ENCODE data around the gene ZNRF2.

The ZNRF2 gene

GRCh38 chr7:30366606-30367005, 82.2 kb downstream of the ZNRF2 start:
- Histone ChIP-seq H3K9ac (no peak overlapping the region), H3K36me3 (ENCODE audit: control insufficient read depth, insufficient read depth, low read length) (no peaks in the 10 kb centered on the region), H3K79me2 (peaks cover 6% of the 10 kb centered on the region), H3K9me3 (ENCODE audit: control insufficient read depth, low read length) (no peaks in the 10 kb centered on the region), H3K27me3 (ENCODE audit: control insufficient read depth, insufficient read depth, low read length) (no peaks in the 10 kb centered on the region), H3K4me1 (no peaks in the 10 kb centered on the region), H2AFZ (no peak overlapping the region), H3K4me2 (ENCODE audit: low read length) (no peak overlapping the region), H3K4me3 (ENCODE audit: low read depth, low read length) (no peak overlapping the region), H3K27ac (no peak overlapping the region)
- TF ChIP-seq CTCF (IDR thresholded peaks at IDR 0.05) = no peak

DNA sequence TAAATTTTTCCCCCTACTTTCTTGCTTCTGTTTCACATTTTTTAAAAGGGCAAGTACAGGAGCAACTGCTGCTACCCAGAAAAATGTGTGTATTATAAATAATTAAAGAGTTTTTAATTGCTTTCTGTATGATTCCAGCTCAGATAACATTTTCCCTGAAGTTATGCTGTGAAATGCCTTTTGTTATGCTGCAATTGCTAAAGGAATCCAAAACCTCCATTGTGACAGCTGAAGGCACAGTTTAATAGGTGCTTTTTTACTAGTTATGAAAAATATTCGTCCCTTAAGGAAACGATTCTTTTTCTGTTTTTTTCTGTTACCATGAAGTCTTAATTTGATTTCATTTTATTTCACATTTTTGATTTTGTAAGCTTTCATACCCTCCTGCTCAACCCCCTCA, 83.2 kb downstream of the ZNRF2 start:
- Histone ChIP-seq H3K9ac (no peak overlapping the region), H2AFZ (no peak overlapping the region), H3K79me2 (peaks cover 6% of the 10 kb centered on the region), H3K27me3 (ENCODE audit: control insufficient read depth, insufficient read depth, low read length) (no peaks in the 10 kb centered on the region), H3K4me1 (no peaks in the 10 kb centered on the region), H3K4me3 (ENCODE audit: low read depth, low read length) (no peak overlapping the region), H3K4me2 (ENCODE audit: low read length) (no peak overlapping the region), H3K27ac (no peak overlapping the region), H3K9me3 (ENCODE audit: control insufficient read depth, low read length) (no peaks in the 10 kb centered on the region), H3K36me3 (ENCODE audit: control insufficient read depth, insufficient read depth, low read length) (no peaks in the 10 kb centered on the region)
- TF ChIP-seq CTCF (IDR thresholded peaks at IDR 0.05) = no peak

- no peak overlapping the region for H2AFZ ChIP-seq
- no peak overlapping the region for H3K4me2 ChIP-seq (ENCODE audit: low read length)
- H3K27me3 ChIP-seq (ENCODE audit: control insufficient read depth, insufficient read depth, low read length) = no peaks in the 10 kb centered on the region
- H3K27ac ChIP-seq = no peak overlapping the region
- H3K79me2 ChIP-seq = peaks cover 6% of the 10 kb centered on the region
- H3K9me3 ChIP-seq (ENCODE audit: control insufficient read depth, low read length) = no peaks in the 10 kb centered on the region
- H3K4me3 ChIP-seq (ENCODE audit: low read depth, low read length) = no peak overlapping the region
- no peak for TF ChIP-seq CTCF (IDR thresholded peaks at IDR 0.05)
- H3K36me3 ChIP-seq (ENCODE audit: control insufficient read depth, insufficient read depth, low read length) = no peaks in the 10 kb centered on the region
- no peak overlapping the region for H3K9ac ChIP-seq
- no peaks in the 10 kb centered on the region for H3K4me1 ChIP-seq
Measured at GRCh38 chr7:30369879-30370278, 85.5 kb downstream of the ZNRF2 start.

DNA sequence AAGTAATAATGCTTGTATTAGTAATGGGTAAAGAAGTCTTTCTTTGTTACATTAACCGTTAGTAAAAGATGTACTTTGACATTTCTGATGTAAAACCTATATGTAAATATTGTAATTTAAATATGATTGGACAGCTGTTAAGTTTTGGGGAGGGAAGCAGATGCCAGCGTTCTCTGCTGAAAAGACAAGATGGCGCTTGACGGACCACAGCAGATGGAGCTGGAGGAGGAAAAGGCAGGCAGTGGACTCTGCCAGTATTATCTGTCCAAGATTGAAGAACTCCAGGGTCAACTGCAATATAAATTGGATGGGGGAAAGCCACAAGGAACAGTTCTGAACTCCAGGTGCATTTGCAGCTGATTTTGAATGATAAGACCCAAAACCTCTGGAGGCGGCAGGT, 86.9 kb downstream of the ZNRF2 start:
- H3K9ac ChIP-seq = no peak overlapping the region
- no peak overlapping the region for H2AFZ ChIP-seq
- no peaks in the 10 kb centered on the region for H3K9me3 ChIP-seq (ENCODE audit: control insufficient read depth, low read length)
- H3K36me3 ChIP-seq (ENCODE audit: control insufficient read depth, insufficient read depth, low read length) = no peaks in the 10 kb centered on the region
- H3K4me2 ChIP-seq (ENCODE audit: low read length) = no peak overlapping the region
- H3K27ac ChIP-seq = no peak overlapping the region
- H3K4me3 ChIP-seq (ENCODE audit: low read depth, low read length) = no peak overlapping the region
- H3K4me1 ChIP-seq = no peaks in the 10 kb centered on the region
- TF ChIP-seq CTCF (IDR thresholded peaks at IDR 0.05) = no peak
- no peaks in the 10 kb centered on the region for H3K27me3 ChIP-seq (ENCODE audit: control insufficient read depth, insufficient read depth, low read length)
- H3K79me2 ChIP-seq = peaks cover 6% of the 10 kb centered on the region

GRCh38 chr7:30378275-30378674, 93.9 kb downstream of the ZNRF2 start:
- Histone ChIP-seq H3K4me1 (no peaks in the 10 kb centered on the region), H3K4me3 (ENCODE audit: low read depth, low read length) (no peak overlapping the region), H3K79me2 (no peaks in the 10 kb centered on the region), H3K36me3 (ENCODE audit: control insufficient read depth, insufficient read depth, low read length) (no peaks in the 10 kb centered on the region), H3K4me2 (ENCODE audit: low read length) (no peak overlapping the region), H2AFZ (no peak overlapping the region), H3K27ac (no peak overlapping the region), H3K27me3 (ENCODE audit: control insufficient read depth, insufficient read depth, low read length) (no peaks in the 10 kb centered on the region), H3K9me3 (ENCODE audit: control insufficient read depth, low read length) (no peaks in the 10 kb centered on the region), H3K9ac (no peak overlapping the region)
- no peak for TF ChIP-seq CTCF (IDR thresholded peaks at IDR 0.05)
